Naive thymus-derived CD8-positive, alpha-beta T cell (primary cell): ENCODE data around the gene TTLL5. TPM values are rescaled to one million over a fixed set of nuclear protein-coding genes. Genes with fewer than 3 reads are reported as not detected.

Source experiments
- ATAC-seq, 2 donors: fragments of 150-1000 bp; cut with Tn5 transposase in 1 of 2; sonication (Bioruptor Pico), chemical (Tn5 transposase) in 1 of 2; 1 replicate in 1 of 2; 2 replicates in 1 of 2; pipeline ENCODE4 v1.10.0; 2021; ENCODE audit warnings: mild to moderate bottlenecking in 2 of 2, moderate library complexity in 2 of 2
- POLR2A ChIA-PET: fragments of 350-600 bp; sonication (Branson Sonifier 250); formaldehyde crosslinking; loops from one replicate; lab custom pipeline; 2021; ENCODE audit warnings: antibody characterized with exemption; lab: Charles Lee
- DNase-seq, 10 donors: peaks; one replicate each; pipeline versions ENCODE4 v3.0.0 to v3.0.0-alpha.2; 2020 to 2022
- H3K27ac Mint-ChIP-seq, 10 donors: one replicate each; pipeline ENCODE4 v1.8.0; 2020 to 2022; ENCODE audit warnings: mild to moderate bottlenecking in 10 of 10, mixed read lengths in 10 of 10, moderate library complexity in 4 of 10, inconsistent platforms in 1 of 10
- H3K27me3 Mint-ChIP-seq, 5 donors: one replicate each; pipeline ENCODE4 v1.8.0; 2021 to 2022; ENCODE audit warnings: mixed read lengths in 5 of 5
- H3K36me3 Mint-ChIP-seq, 3 donors: one replicate each; pipeline ENCODE4 v1.8.0; 2020 to 2022; ENCODE audit warnings: mixed read lengths in 3 of 3, mild to moderate bottlenecking in 2 of 3, inconsistent platforms in 1 of 3
- H3K4me1 Mint-ChIP-seq, 4 donors: one replicate each; pipeline ENCODE4 v1.8.0; 2021 to 2022; ENCODE audit warnings: mixed read lengths in 4 of 4
- H3K4me3 Mint-ChIP-seq, 10 donors: one replicate each; pipeline ENCODE4 v1.8.0; 2020 to 2022; ENCODE audit warnings: mild to moderate bottlenecking in 10 of 10, mixed read lengths in 10 of 10, moderate library complexity in 6 of 10, inconsistent platforms in 1 of 10
- H3K9me3 Mint-ChIP-seq, 9 donors: one replicate each; pipeline ENCODE4 v1.8.0; 2020 to 2022; ENCODE audit warnings: mixed read lengths in 9 of 9, mild to moderate bottlenecking in 3 of 9, inconsistent platforms in 1 of 9, moderate library complexity in 1 of 9
- polyA plus RNA-seq, 3 donors: library from polyadenylated mRNA; unstranded; fragments of 300-500 nt; fragmentation: Illumina TruSeq; gene quantifications; one replicate each; pipeline ENCODE4 v1.2.3, GENCODE V29; 2021
- total RNA-seq, 8 experiments: library from RNA in 2 of 8; stranded (reverse) in 2 of 8; gene quantifications; one replicate each; pipeline ENCODE4 v1.2.3 and lab custom pipeline; 2021 to 2026

TTLL5 gene
- total and polyA plus RNA-seq, 5 experiments from 2014 or later: 5.9 to 19.2 (median 12.1) TPM

DNA sequence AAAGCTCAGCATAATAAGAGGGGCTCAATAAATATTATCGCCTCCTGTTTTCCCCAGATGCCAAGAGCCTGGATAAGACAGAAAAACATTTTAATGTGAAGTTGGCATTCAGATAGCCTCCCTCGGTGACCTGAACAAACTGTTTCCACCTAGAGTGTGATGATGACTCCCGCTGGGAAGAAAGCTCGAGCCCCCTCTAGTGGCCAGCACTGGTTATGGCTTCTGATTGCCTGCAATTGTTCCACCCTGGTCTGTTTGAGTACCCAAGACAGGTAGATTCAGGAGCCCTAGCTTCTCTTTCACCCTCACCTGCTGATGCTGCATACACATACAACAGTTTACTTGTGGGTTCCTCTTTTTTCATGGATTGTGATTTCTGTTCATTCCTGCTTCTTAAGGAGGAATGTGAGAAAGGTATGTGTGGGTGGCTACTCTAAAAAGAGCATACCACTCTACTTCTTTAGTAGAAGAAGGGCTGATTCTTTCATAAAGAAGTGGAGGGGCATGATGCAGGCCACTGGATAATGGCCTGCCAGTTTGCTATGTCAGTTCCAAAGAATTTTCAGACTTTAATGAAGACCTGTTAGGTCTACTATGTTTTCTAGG, 6.8 kb upstream of the TTLL5 start:
- Mint-ChIP-seq H3K36me3 (peaks cover 11 to 72% (median 19%) of the 10 kb centered on the region in 3 donors), H3K9me3 (no peaks in the 10 kb centered on the region), H3K27me3 (no peaks in the 10 kb centered on the region), H3K27ac (peak overlapping the region in 2 of 10 donors; percentile 49 to 50), H3K4me3 (no peak overlapping the region), H3K4me1 (peaks cover 0 to 13% (median 5%) of the 10 kb centered on the region in 4 donors)
- DNase-seq (peak; percentile 58 to 84 (median 74)), ATAC-seq (peak; percentile 93 to 96)
- POLR2A ChIA-PET: interaction anchor here (2.5 kb wide), 1 partner anchor 77 kb away, joined by 17 read pairs; the partner anchor contains the start of gene FLVCR2

DNA sequence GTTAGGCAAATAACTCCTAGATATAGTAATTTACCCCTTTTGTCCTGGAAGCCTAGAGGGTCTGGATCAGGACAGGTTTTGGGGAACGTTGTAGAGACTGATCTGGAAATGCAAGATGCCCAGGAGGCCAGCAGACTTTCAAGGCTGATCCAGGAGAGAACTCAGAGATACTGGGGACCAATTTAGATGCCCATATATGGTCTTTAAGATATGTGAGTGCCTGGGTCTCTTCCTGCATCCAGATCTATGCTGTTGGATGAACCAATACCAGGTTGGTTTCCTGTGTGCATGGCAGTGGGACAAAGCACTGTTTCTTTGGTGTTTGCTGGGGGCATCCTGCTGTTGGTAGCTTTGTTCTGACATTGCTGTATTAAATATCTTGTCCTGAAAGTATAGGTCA, 5.8 kb upstream of the TTLL5 start:
- POLR2A ChIA-PET: interaction anchor here (2.5 kb wide), 1 partner anchor 78 kb away, joined by 17 read pairs; the partner anchor contains the start of gene FLVCR2
- H3K4me1 Mint-ChIP-seq: peaks cover 0 to 20% (median 13%) of the 10 kb centered on the region in 4 donors
- H3K36me3 Mint-ChIP-seq: peaks cover 7 to 62% (median 9%) of the 10 kb centered on the region in 3 donors
- H3K9me3 Mint-ChIP-seq: no peaks in the 10 kb centered on the region
- peak overlapping the region in 2 of 10 donors; percentile 8 to 31 for H3K27ac Mint-ChIP-seq
- H3K27me3 Mint-ChIP-seq: no peaks in the 10 kb centered on the region
- no peak for ATAC-seq
- no peak for DNase-seq
- H3K4me3 Mint-ChIP-seq: no peak overlapping the region

DNA sequence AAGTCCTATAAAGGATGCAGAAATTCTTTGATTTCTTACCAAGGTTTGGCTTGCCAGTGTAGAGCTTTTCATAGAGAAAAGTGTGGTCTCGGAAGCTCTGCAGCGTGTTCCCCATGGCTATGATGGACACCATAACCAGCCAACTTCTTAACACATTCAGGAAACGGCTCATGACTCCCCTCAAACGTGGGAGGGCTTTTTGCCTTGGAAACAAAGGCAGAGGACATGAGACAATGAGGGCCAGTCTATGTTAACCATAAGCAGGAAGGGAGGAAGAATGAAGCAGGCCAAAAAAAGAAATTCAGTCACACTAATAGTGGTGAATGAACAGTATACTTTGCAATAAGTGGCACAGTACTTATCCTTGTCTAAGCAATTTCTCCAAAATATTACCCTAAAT, 3.7 kb upstream of the TTLL5 start:
- peaks cover 0 to 42% (median 0%) of the 10 kb centered on the region in 3 donors for H3K36me3 Mint-ChIP-seq

DNA sequence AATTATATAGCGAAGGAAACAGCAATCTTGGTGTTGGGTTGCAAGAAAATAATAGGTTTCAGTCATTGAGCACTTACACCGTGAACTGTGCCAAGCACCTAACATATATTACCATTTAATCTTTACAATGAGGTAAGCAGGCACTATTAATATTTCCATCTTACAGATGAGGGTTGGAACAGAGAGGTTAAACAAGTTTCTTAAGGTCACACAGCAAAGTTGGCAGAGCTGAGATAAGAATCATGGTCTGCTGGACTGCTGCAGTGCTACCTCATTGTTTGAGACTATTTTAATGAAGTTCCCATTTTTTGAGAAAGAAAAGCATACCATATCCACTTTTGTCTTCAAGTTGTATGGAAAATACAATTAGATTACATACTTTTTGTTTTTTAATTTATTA, 2.1 kb upstream of the TTLL5 start:
- H3K4me1 Mint-ChIP-seq: peaks cover 7 to 38% (median 26%) of the 10 kb centered on the region in 4 donors
- peaks cover 0 to 32% (median 0%) of the 10 kb centered on the region in 3 donors for H3K36me3 Mint-ChIP-seq
- peak overlapping the region in 6 of 10 donors; percentile 15 to 83 (median 34) for H3K27ac Mint-ChIP-seq
- ATAC-seq (no peak), DNase-seq (no peak)
- peak overlapping the region in 1 of 10 donors; percentile 40 for H3K4me3 Mint-ChIP-seq
- no peaks in the 10 kb centered on the region for H3K27me3 Mint-ChIP-seq
- H3K9me3 Mint-ChIP-seq: no peaks in the 10 kb centered on the region
- POLR2A ChIA-PET: no interaction called here

More for the DNA sequence above, 3.7 kb upstream of the TTLL5 start:
- no peaks in the 10 kb centered on the region for H3K9me3 Mint-ChIP-seq
- POLR2A ChIA-PET: interaction anchor here (0.7 kb wide), 1 partner anchor 1110 kb away, joined by 6 read pairs; no protein-coding TSS in a partner anchor
- H3K27me3 Mint-ChIP-seq: no peaks in the 10 kb centered on the region
- DNase-seq: no peak
- ATAC-seq: no peak
- no peak overlapping the region for H3K4me3 Mint-ChIP-seq
- peak overlapping the region in 3 of 10 donors; percentile 2 to 53 (median 30) for H3K27ac Mint-ChIP-seq
- H3K4me1 Mint-ChIP-seq: peaks cover 5 to 33% (median 24%) of the 10 kb centered on the region in 4 donors

DNA sequence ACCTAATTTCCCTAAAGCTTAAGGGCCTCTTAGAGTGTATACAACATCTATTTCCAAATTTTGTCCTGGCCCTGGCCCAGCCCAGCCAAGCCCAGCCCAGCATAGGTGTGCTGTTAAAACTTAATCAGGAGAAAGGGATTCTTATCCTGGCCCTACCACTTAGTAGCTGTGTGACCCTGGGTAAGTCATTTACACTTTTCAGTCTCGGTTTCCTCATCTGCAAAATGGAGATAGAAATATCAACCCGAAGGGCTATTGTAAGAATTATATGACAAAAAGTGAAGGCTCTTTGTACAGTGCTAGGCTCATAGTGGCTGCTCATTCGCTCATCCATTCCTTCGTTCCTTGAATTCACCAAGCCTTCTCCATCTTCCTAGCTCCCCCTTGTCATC, 812 bp upstream of the TTLL5 start:
- POLR2A ChIA-PET: interaction anchor here (0.7 to 1.8 kb wide), 4 partner anchors 138 to 676 kb away, joined by 3 to 5 read pairs (median 3); partner anchors contain the start of gene BATF
- Mint-ChIP-seq H3K9me3 (no peaks in the 10 kb centered on the region), H3K27me3 (no peaks in the 10 kb centered on the region), H3K27ac (peak overlapping the region; percentile 92 to 99 (median 98)), H3K4me1 (peaks cover 7 to 36% (median 26%) of the 10 kb centered on the region in 4 donors), H3K4me3 (peak overlapping the region; percentile 90 to 100 (median 97)), H3K36me3 (peaks cover 0 to 29% (median 3%) of the 10 kb centered on the region in 3 donors)
- DNase-seq (no peak), ATAC-seq (no peak)

DNA sequence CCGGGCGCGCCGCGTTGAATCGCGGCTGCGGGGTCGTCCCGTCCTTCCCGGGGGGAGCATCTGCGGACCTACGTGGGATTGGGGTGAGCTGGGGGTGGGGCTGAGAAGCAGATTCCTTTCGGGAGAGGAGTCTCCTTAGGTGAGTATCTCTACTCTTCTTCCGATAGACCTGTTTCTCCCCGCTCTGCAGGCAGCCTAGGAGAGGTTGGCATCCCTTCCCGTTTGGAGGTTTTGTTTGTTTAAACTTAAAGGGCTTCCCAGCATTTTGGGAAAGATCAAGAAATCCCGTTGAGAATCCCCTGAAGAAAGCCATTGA, 411 bp downstream of the TTLL5 start:
- POLR2A ChIA-PET: interaction anchor here (0.7 to 1.8 kb wide), 4 partner anchors 139 to 367 kb away, joined by 3 to 5 read pairs (median 3); partner anchors contain the start of genes BATF and TGFB3
- H3K9me3 Mint-ChIP-seq: no peaks in the 10 kb centered on the region
- no peaks in the 10 kb centered on the region for H3K27me3 Mint-ChIP-seq
- peak overlapping the region; percentile 90 to 100 (median 97) for H3K4me3 Mint-ChIP-seq
- ATAC-seq (no peak), DNase-seq (no peak)
- peaks cover 7 to 36% (median 26%) of the 10 kb centered on the region in 4 donors for H3K4me1 Mint-ChIP-seq
- H3K27ac Mint-ChIP-seq: peak overlapping the region; percentile 92 to 99 (median 98)
- peaks cover 0 to 25% (median 3%) of the 10 kb centered on the region in 3 donors for H3K36me3 Mint-ChIP-seq

DNA sequence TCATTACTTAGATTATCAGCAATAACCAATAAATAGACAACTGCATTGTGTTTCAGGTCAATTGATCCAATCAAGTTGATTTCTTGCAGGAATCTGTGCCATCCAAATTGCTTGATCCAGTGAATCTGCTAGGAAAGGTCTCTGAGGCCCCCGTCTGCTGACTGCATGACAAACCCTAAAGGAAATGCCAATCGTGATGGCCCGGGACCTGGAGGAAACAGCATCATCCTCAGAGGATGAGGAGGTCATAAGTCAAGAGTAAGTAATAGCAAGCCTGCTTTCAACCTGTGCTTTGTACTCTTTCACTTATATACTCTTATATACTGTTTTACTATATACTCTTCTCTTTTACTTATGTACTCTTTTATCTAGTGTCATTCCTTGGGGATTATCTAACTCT, 1.9 kb downstream of the TTLL5 start:
- POLR2A ChIA-PET: no interaction called here
- Mint-ChIP-seq H3K36me3 (peaks cover 0 to 29% (median 3%) of the 10 kb centered on the region in 3 donors), H3K9me3 (no peaks in the 10 kb centered on the region), H3K4me3 (peak overlapping the region in 5 of 10 donors; percentile 42 to 72 (median 66)), H3K27me3 (no peaks in the 10 kb centered on the region), H3K27ac (peak overlapping the region in 5 of 10 donors; percentile 41 to 77 (median 58)), H3K4me1 (peaks cover 7 to 34% (median 25%) of the 10 kb centered on the region in 4 donors)
- ATAC-seq (no peak), DNase-seq (no peak)

DNA sequence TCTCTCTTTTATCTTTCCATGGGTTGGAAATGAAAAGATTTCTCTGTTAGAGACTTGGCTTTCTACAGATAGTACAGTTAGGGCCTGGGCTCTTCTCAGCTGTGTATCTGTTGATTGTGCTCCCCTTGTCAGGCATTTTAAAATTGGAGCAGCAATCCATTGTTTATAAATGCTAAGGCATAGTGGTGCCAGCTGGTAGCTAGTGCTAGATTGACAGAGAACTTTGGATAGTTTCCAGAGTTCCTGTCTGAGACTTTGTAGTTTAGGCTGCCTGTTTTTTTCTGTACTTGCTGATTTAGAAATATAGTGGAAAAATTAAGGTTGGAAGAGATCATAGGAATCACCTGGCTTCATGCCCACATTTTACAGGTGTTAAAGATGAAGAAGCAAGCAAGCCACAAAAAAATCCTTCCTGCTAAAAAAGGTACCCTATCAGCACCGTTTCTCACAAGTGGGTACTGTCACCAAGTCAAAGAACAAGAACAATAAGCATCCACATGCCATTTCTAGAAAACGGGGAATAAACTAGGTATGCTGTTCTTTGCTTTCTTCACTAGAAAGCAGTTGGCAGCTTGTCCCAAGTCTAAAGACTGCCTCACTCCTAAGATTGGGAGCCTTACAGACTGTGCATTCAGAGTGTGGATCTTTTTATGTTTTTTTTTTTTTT, 6.2 kb downstream of the TTLL5 start:
- Mint-ChIP-seq H3K27me3 (no peaks in the 10 kb centered on the region), H3K4me3 (no peak overlapping the region), H3K27ac (no peak overlapping the region), H3K4me1 (peaks cover 0 to 7% (median 4%) of the 10 kb centered on the region in 4 donors), H3K36me3 (peaks cover 4 to 61% (median 22%) of the 10 kb centered on the region in 3 donors), H3K9me3 (no peaks in the 10 kb centered on the region)
- ATAC-seq (no peak), DNase-seq (no peak)
- POLR2A ChIA-PET: no interaction called here

DNA sequence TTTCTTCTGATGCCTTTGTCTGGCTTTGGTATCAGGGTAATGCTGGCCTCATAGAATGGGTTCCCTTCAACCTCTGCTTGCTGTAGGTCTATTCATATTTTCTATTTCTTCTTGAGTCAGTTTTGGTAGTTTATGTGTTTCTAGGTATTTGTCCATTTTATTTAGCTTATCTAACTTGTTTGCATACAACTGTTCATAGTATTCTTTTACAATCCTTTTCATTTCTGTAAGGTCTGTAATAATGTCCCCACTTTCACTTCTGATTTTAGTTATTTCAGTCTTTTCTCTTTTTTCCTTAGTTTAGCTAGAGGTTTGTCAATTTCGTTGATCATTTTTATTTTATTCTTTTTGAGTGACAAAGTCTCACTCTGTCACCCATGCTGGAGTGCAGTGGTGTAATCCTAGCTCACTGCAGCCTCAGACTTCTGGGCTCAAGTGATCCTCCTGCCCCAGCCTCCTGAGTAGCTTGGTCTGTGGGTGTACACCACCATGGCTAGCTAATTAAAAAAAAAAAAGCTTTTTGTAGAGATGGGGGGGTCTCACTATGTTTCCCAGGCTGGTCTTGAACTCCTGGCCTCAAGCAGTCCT, 11.7 kb downstream of the TTLL5 start:
- no peak for DNase-seq
- peaks cover 0 to 16% (median 5%) of the 10 kb centered on the region in 4 donors for H3K4me1 Mint-ChIP-seq
- POLR2A ChIA-PET: no interaction called here

DNA sequence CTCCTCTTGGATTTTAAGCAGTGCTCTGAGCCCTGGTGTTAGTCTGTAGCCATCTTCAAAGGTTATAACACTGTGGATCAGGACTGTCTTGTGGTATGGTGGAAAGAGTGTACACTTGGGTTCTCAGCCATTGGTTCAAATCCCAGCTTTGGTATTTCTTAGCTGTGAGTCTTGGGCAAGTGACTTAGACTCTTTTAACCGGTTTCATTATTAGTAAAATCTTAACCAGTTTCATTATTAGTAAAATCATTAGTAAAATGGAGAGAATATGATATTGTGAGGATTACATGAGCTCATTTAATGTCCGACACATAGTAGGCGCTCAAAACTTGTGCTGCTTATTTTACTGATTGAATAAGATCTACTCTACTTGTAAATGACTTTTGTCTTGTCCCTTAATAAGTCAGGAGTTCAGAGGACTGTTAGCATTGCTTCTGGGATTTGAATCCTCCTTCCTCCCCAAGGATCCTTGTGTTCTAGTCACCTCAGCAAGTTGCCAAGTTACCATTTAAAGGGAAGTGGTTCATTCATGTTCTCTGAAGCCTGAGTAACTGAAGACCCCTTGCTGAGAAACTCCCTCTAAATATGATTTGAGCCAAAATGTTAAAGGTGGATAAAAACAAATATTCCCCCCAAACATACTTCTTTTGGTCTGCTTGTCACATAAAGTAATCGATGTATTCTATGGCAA, 12.4 kb downstream of the TTLL5 start:
- Mint-ChIP-seq H3K9me3 (peaks cover 0 to 3% (median 0%) of the 10 kb centered on the region in 9 donors), H3K4me1 (peaks cover 0 to 16% (median 5%) of the 10 kb centered on the region in 4 donors), H3K4me3 (no peak overlapping the region), H3K27me3 (no peaks in the 10 kb centered on the region), H3K36me3 (peaks cover 4 to 68% (median 34%) of the 10 kb centered on the region in 3 donors), H3K27ac (peak overlapping the region in 1 of 10 donors; percentile 22)
- ATAC-seq (no peak), DNase-seq (no peak)
- POLR2A ChIA-PET: no interaction called here

More for the DNA sequence above, 11.7 kb downstream of the TTLL5 start:
- no peak overlapping the region for H3K27ac Mint-ChIP-seq
- H3K27me3 Mint-ChIP-seq: no peaks in the 10 kb centered on the region
- ATAC-seq: no peak
- no peak overlapping the region for H3K4me3 Mint-ChIP-seq
- H3K9me3 Mint-ChIP-seq: peaks cover 0 to 3% (median 0%) of the 10 kb centered on the region in 9 donors
- peaks cover 4 to 64% (median 34%) of the 10 kb centered on the region in 3 donors for H3K36me3 Mint-ChIP-seq

DNA sequence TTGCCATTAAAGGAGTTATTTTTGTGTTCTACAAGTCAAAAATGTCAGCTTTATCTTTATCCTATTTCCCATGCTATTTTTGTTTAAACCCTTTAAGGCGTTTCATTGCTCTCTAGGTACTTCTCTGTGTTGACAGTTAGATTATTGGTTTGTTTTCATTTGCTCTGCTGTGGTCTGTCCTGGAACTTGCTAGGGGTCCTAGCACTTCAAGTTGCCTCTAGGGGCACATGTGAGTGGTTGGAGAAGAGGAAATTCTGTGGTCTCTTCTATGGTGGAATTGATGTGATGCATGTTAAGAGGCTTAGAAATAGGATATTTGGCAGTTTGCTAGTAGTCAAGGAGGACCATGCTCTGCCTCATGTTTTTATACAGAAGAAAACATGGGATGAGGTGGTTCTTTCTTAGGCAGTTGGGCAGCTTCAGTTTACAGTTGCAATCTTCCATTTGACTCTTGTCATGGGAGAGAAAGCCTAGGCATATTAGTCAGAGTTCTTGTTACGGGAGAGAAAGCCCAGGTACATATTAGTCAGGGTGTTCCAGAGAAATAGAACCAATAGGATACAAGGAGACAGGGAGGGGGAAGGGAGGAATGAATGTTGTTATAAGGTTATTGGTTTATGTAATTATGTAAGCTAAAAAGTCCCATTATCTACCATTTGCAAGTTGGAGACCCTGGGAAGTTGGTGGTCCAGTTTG, 14.4 kb downstream of the TTLL5 start:
- H3K27ac Mint-ChIP-seq: no peak overlapping the region
- peaks cover under 1 to 61% (median 28%) of the 10 kb centered on the region in 3 donors for H3K36me3 Mint-ChIP-seq

More for the DNA sequence above, 14.4 kb downstream of the TTLL5 start:
- ATAC-seq (peak in 1 of 2 donors; percentile 41), DNase-seq (no peak)
- POLR2A ChIA-PET: no interaction called here
- no peaks in the 10 kb centered on the region for H3K27me3 Mint-ChIP-seq
- peaks cover 0 to 16% (median 5%) of the 10 kb centered on the region in 4 donors for H3K4me1 Mint-ChIP-seq
- H3K4me3 Mint-ChIP-seq: no peak overlapping the region
- H3K9me3 Mint-ChIP-seq: peaks cover 0 to 3% (median 0%) of the 10 kb centered on the region in 9 donors
